GM19043 (cell line): ENCODE results near the gene LCN10.
A peak's percentile ranks its signal among the peaks of the same experiment; 100 is the strongest.
"Not testable (repeated sequence)": the region's sequence is repeated elsewhere in the genome, so short reads cannot be mapped to it uniquely, and the experiment has no call there.

Experiments
- ATAC-seq: cut with Tn5 transposase; IDR thresholded peaks from one replicate; pipeline ENCODE4 v1.9.1; 2021; ENCODE audit warnings: low read depth; ENCODE audit not compliant: unreplicated experiment

Gene LCN10

GRCh38 chr9:136742591-136743391 is at the start of gene LCN10:
Gene LCN10, minus strand, starts transcription at chr9:136742940. Its CDS starts 37 bp downstream, at chr9:136742903.
- ATAC-seq, result no peak

- ATAC-seq, result no peak
Observed at GRCh38 chr9:136791516-136792276, 49.0 kb upstream of the LCN10 start.

DNA sequence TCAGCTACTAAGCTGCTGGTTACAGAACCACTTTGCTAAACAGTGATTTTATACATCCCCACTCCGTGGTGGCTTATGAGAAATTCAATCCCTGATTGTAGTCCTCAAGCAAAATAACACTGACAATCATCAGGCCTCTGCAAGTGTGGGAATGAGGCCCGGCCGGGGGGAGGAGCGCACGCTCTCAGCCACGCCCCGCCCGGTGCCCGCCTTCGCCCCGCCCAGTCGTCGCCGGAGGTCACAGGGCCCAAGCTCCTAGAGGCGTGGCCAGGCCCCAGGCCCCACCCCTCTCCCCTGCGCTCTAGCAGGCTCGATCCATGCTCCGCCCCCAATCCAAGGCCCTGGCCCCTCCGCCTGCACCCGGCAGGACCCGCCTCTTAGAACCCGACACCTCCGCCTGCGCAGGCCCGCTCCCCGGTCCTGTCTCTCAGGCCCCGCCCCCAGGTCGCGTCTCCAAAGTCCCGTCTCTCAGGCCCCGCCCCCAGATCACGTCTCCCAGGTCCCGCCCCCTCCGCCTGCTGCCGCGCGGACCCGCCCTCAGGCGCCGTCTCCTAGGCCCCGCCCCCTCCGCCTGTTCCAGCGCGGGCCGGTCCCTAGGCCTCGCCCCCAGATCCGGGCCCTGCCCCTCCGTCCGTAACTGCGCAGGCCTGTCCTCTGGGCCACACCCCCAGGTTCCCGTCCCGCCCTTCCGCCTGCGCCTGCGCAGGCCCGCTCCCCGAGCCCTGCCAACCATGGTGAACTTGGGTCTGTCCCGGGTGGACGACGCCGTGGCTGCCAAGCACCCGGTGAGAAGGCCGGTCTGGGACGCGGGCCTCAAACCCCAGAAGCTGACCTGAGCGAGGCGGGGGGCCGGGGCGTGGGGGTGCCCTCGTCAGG is 48.1 kb upstream of the LCN10 start, which contains the start of gene TMEM141:
TSS of gene TMEM141 (plus strand) at position 705 of the 876 bp plus-strand sequence. CDS start at position 732, 27 bp downstream.
- ATAC-seq, result peak; percentile 80

DNA sequence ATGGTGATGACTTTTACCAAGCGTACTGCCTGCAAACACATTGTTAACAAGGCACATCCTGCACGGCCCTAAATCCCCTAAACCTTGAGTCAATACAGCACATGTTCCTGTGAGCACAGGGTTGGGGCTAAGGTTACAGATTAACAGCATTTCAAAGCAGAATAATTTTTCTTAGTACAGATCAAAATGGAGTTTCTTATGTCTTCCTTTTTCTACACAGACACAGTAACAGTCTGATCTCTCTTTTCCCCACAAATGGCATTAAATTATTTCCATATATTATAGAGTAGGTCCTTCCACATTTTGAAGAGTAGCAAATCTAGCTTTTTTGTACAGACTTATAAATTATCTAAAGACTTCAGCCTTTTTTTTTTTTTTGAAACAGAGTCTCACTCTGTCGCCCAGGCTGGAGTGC is 46.8 kb upstream of the LCN10 start:
- no peak for ATAC-seq

GRCh38 chr9:136788644-136789522 is 46.1 kb upstream of the LCN10 start:
- not testable (repeated sequence) for ATAC-seq

DNA sequence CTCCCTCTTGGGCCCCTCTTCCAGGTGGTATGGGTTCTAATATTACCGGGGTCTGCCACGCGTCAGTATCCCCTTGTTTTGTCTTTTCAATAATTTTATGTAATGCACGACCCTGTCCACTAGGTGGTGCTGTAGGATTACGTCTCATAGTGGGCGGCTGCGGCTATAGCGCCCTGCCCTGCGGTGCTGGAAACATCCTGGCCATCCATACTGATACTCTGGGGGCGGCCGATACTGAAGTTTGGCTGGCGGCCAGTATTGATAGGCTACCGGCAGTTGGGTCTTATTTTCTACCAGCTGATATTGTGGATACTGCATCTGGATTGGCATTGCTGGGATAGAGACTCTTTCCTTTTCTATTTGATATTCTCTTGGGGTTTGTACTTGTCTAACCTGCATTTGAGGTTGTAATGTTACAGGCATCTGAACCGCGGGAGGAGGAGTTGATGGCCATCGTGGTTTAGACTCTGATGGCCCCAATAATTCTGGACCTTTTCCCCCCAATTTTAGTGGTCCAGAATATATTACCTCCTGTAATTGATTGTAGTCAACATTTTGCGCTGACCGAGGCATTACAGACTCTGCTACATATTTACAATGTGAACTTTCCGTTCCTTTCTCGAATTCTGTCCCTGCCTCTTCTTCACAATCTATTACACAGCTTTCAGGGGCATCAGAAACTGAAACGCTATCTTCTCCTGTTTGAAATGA is 45.1 kb upstream of the LCN10 start:
- no peak for ATAC-seq

GRCh38 chr9:136786983-136787382 is 44.2 kb upstream of the LCN10 start:
- not testable (repeated sequence) for ATAC-seq

GRCh38 chr9:136786451-136786850 is 43.7 kb upstream of the LCN10 start:
- ATAC-seq, result no peak

GRCh38 chr9:136785565-136786355 is 43.0 kb upstream of the LCN10 start:
- not testable (repeated sequence) for ATAC-seq

DNA sequence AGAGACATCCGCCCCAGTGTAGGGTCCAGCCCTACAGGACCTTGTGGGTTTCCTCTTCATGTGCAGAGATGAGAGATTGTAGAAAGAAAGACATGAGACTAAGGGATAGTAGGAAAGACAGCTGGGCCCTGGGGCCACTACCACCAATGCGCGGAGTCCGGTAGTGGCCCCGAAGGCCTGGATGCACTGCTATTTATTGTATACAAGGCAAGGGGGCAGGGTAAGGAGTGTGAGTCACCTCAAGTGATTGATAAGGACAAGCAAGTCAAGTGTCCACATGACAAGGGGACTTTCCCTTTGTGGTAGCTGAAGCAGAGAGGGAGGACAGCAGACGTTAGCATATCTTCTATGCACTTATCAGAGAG is 42.2 kb upstream of the LCN10 start:
- ATAC-seq, result no peak

GRCh38 chr9:136784249-136784996 is 41.7 kb upstream of the LCN10 start:
- ATAC-seq, result no peak

- no peak for ATAC-seq
Observed at GRCh38 chr9:136782452-136782851, 39.7 kb upstream of the LCN10 start.

DNA sequence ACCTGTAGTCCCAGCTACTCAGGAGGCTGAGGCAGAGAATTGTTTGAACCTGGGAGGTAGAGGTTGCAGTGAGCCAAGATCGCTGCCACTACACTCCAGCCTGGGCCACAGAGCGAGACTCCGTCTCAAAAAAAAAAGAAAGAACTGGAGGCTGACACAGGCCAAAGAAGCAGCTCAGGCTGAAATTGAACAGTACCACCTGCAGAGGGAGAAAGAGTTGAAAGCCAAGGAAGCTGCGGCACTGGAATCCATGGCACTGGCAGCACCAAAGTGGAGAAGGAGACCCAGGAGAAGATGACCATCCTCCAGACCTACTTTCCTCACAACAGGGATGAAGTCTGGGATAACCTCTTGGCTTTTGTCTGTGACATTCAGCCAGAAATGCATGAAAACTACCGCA is 37.1 kb upstream of the LCN10 start:
- ATAC-seq, result no peak

- ATAC-seq, result no peak
Observed at GRCh38 chr9:136777359-136777758, 34.6 kb upstream of the LCN10 start.

DNA sequence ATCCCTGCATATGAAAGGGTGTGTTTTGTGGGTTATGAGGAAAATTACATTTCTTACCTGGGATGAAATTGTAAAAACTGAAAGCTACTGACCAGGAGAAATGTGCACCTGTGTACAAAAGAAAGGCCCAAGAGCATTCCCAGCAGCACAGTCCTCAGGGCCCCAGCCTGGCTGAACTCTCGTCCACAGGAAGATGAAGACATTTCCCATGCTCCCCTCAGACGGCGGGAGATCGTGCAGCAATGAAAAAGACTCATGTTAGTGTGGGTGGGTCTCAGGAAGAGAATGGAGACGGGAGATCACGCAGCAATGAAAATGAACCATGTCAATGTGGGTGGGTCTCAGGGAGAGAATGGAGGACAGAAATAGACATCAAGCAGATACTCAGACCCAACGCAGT is 34.2 kb upstream of the LCN10 start:
- no peak for ATAC-seq

- ATAC-seq, result no peak
Observed at GRCh38 chr9:136775191-136775590, 32.5 kb upstream of the LCN10 start.

GRCh38 chr9:136774416-136775045 is 31.8 kb upstream of the LCN10 start:
- ATAC-seq, result no peak
